Activated CD4-positive, alpha-beta T cell treated with anti-CD3 and anti-CD28 coated beads, Interleukin-2, amount 50 U/mL, for 48 hours (primary cell): ENCODE measurements around the gene INAFM2.

Experiments used
- DNase-seq, 2 experiments: peaks; one replicate each; pipeline ENCODE4 v3.0.0-alpha.2; 2020

INAFM2 gene

DNA sequence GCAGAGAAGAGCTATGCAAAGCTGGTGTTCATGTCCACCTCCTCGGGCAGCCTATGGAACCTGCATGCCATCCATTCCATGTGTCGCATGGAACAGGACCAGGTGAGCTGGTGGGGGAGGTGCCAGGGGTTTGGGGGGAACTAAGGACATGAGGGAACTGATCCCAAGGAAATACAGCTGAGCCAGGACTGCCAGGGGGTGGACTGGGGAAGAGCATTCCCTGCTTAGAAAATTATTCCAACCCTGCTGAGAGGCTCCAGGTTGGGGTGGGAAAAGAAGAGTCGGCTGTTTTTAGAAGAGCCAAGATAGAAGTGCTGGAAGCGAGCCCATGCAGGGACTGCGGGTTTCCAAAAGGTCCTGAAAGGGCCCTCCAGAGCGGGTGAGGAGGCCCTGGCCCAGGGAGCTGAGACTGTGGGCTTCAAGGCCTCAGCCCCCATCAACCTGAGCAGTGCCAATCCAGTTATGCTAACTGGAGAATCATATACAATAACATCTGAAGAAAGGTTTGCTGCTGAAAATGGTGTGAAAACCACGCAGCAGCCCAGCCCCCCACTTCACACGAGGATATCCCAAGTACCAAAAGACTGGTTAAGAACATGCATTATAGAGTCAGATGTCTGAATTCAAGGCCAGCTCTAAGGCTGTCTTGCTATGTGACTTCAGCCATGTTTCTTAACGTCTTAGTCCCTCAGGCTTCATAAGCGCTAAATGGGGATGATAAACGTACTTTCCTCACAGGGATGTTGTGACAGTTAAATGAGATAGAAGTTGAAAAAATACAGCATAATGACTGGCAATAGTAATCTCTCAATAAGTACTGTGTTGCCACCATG is 42.3 kb downstream of the INAFM2 start:
- DNase-seq: no peak

DNA sequence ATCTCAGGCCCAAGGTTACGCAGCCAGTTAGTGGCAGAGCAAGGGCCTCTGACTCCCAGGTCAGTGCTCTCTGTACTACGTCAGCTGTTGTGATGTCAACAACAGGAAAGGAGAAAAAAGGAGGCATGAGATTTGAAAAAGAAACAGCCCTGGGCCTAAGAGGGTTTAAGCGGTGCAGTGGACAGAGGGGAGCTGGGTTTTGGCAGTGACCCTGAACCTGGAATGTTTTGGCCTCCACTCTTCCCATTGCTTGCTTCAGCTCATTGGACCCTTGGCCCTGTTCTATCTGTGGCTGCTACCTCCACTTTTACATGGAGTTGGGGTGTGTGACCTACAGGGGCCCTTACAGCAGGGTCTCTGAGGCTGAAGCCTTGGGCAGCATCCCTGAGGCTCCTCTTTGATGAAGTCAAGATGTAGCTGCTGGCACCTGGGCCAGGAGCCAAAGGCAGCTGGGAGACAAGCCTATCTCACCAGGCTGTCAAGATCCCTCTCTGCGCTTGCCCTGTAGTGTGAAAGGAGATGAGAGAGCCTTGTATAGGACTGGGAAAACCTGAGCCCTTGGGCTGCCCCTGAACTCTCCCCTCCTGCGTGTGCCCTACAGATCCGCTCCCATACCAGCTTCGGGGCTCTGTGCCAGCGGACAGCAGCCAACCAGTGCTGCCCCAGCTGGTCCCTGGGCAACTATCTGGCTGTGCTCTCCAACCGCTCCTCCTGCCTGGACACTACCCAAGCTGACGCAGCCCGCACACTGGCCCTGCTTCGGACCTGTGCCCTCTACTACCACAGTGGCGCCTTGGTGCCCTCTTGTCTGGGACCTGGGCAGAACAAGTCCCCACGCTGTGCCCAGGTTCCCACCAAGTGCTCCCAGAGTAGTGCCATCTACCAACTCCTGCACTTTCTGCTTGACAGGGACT is 43.2 kb downstream of the INAFM2 start:
- no peak for DNase-seq

DNA sequence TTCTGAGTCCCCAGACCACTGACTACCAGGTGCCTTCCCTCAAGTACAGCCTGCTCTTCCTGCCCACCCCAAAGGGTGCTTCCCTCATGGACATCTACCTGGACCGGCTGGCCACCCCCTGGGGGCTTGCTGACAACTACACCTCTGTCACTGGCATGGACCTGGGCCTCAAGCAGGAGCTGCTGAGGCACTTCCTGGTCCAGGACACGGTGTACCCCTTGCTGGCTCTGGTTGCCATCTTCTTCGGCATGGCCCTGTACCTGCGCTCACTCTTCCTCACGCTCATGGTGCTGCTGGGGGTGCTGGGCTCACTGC is 43.8 kb downstream of the INAFM2 start:
- DNase-seq: no peak

DNA sequence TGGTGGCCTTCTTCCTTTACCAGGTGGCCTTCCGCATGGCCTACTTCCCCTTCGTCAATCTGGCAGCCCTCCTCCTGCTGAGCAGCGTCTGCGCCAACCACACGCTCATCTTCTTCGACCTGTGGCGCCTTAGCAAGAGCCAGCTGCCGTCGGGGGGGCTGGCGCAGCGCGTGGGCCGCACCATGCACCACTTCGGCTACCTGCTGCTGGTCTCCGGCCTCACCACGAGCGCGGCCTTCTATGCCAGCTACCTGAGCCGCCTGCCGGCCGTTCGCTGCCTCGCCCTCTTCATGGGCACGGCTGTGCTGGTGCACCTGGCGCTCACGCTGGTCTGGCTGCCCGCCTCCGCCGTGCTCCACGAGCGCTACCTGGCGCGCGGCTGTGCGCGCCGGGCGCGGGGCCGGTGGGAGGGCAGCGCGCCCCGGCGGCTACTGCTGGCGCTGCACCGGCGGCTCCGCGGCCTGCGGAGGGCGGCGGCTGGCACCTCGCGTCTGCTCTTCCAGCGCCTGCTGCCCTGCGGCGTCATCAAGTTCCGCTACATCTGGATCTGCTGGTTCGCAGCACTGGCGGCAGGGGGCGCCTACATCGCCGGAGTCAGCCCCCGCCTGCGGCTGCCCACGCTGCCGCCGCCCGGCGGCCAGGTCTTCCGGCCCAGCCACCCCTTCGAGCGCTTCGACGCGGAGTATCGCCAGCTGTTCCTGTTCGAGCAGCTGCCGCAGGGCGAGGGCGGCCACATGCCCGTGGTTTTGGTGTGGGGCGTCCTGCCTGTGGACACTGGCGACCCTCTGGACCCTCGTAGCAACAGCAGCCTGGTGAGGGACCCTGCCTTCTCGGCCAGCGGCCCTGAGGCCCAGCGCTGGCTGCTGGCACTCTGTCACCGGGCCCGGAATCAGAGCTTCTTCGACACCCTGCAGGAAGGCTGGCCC is 44.5 kb downstream of the INAFM2 start:
- DNase-seq: peak; percentile 81 to 85

DNA sequence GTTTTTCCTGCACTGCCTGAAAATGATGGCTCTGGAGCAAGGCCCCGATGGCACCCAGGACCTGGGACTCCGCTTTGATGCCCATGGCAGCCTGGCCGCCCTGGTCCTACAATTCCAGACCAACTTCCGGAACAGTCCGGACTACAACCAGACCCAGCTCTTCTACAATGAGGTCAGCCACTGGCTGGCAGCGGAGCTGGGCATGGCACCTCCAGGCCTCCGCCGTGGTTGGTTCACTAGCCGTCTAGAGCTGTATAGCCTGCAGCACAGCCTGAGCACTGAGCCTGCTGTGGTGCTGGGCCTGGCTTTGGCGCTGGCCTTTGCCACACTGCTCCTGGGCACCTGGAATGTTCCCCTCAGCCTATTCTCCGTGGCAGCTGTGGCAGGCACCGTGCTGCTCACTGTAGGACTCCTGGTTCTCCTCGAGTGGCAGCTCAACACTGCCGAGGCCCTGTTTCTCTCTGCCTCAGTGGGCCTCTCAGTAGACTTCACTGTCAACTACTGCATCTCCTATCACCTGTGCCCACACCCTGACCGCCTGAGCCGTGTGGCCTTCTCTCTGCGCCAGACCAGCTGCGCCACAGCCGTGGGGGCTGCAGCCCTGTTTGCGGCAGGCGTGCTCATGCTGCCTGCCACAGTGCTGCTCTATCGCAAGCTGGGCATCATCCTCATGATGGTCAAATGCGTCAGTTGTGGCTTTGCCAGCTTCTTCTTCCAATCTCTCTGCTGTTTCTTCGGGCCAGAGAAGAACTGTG is 45.4 kb downstream of the INAFM2 start:
- no peak for DNase-seq

DNA sequence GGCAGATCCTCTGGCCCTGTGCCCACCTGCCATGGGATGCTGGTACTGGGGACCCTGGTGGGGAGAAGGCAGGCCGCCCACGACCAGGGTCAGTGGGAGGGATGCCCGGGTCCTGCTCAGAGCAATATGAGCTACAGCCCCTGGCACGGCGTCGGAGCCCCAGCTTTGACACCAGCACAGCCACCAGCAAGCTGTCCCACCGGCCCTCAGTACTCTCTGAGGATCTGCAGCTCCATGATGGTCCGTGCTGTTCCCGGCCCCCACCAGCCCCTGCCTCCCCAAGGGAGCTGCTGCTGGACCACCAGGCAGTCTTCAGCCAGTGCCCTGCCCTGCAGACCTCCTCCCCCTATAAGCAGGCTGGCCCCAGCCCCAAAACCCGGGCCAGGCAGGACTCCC is 46.0 kb downstream of the INAFM2 start:
- DNase-seq: no peak

DNA sequence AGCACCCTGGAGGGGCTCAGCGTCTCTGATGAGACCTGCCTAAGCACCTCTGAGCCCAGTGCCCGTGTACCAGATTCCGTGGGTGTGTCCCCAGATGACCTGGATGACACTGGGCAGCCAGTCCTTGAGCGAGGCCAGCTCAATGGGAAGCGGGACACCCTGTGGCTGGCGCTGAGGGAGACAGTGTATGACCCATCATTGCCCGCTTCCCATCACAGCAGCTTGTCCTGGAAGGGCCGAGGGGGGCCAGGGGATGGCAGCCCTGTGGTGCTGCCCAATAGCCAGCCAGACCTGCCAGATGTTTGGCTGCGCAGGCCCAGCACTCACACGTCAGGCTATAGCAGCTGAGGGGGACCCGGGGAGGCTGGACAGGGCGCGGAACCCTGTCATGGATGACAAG is 46.5 kb downstream of the INAFM2 start:
- no peak for DNase-seq

DNA sequence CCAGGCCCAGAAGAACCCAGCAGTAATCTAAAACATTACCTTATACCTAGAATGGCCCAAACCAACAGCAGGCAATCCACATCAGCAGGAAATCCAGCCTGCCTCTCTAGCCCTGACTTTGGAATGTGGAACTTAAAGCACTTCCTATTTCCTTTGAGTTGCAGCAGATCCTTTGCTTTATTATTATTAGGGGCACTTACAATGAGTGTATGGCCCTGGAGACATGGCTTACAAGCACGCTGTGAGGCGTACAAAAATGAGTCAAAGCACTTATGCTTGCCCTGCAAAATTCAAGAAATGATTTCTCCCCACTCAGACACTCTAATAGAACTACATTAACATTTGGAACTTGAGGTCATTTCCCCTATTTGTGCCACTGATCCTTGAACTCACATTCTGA is 49.5 kb downstream of the INAFM2 start:
- DNase-seq: no peak
